ENCODE data around the gene COIL.
"Not testable (repeated sequence)": the region's sequence is repeated elsewhere in the genome, so short reads cannot be mapped to it uniquely, and the experiment has no call there.

DNA sequence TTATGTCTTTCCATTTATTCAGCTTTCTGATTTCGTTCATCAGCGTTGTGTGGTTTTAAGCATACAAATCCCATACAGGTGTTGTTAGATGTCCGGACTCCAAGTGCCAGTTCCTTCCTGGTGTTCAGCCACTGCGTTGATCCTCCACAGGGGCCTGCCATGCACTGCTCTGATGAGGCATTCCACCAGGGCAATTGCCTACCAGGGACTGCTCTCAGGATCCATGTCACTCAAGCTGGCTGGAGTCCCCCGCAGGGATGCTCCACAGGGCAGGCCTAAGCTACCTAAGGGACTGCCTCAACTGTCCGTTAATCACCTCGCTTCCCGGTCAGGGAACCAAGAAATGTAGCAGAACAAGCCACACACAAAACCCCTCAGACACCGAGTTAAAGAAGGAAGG lies 4.4 kb upstream of the COIL start:
- TF ChIP-seq POLR2A, POLR2AphosphoS5 (IDR thresholded peaks at IDR 0.05; ENCODE audit: low read depth, low read length): not testable (repeated sequence)
